HG02840 (cell line): ENCODE results near the gene CD2.

Experiments
- ATAC-seq: cut with Tn5 transposase; IDR thresholded peaks from one replicate; pipeline ENCODE4 v1.9.1; 2021; ENCODE audit warnings: mild to moderate bottlenecking, moderate library complexity, moderate number of reproducible peaks; ENCODE audit not compliant: unreplicated experiment, low FRiP score

Gene CD2

GRCh38 chr1:116771997-116772647, 17.9 kb downstream of the CD2 start:
- no peak for ATAC-seq

DNA sequence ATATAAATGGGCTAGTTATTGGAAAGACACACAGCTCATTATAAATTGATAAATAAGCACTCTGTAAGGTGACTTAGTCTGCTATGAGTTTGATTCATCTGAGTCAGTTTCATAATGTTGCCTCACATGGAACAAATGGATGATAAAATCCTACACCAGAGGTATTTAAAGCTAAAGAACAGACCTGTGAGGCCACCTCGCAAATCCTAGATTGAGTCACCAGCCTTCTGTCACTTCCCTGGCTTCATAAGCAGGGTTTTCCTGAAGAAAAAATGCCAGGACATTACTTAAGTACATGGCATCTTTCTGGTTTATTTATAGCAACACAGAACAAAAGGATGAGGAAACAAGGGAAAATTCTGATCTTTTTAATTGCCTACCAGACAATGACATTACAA, 18.4 kb downstream of the CD2 start:
- ATAC-seq, result no peak

DNA sequence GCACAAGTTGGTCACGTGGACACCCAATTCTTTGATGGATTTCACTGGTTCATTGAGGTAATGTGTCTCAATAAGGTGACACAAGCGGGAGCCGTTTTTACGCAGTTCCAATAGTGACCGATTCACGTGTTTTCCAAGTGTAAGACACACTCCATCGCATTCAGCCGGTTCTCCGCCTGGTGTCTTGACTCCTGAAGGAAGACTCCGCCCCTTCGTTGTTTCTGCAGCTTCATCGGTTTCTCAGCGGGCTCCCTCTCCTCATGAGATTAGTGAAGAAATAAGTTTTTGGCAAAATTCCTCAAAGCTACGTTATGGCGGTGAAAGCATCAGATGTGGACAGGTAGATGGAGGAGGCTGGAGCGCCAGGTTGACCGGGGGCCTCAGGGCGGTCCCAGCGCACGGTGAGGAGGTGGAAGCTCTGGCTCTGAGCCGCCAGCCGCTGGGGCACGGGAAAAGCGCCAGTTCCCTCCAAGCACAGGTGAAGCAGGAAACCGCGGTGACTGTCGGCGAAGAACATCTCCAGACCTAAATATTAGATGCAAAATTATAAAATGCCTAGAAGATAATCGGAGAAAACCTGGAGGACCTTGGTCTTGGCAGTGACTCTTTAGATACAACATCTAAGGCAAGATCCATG, 21.0 kb downstream of the CD2 start:
- ATAC-seq, result no peak

DNA sequence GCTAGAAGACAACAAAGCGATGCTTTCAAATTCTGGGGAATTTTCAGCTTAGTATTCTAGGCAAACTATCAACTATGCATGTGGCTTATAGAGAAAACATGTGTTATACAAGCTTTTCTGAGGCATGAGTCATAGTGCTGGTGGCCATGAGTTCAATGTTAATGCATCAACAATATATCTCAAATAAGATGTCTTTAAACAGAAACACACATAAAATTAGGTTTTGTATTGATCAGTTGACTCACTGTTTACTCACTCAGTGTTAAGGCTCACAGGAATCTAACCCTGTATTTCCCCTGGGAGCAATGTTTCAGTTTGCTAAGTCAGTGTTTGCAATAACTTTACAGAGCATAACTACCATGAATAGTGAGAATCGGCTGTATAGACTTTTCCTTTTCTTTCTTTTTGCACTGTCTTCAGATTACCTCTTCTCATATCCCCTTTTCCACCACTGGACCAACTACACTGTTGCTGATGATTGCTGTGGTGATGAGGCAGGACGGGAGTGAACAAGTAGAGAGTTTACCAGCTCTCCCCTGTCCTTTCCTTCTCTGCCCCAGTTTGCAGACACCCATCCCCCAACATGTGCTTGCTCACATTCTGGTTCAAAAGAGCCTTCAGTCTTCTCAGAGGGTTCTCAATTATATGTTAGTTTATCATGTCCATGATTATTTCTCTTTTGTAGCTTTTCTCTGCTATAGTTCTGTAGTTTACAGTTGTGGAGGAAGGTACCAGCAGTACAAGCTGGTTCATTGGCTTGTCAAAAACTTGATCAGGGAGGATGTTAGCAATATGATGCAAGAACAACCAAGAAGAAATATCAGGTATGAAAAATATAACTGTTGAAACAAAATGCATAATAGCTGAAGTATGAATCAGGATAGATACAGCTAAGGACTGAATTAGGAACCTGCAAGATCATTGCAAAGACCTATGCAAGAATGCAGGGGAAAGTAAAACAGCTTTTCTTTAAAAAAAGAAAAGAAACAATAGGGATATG, 23.9 kb downstream of the CD2 start:
- ATAC-seq, result no peak

DNA sequence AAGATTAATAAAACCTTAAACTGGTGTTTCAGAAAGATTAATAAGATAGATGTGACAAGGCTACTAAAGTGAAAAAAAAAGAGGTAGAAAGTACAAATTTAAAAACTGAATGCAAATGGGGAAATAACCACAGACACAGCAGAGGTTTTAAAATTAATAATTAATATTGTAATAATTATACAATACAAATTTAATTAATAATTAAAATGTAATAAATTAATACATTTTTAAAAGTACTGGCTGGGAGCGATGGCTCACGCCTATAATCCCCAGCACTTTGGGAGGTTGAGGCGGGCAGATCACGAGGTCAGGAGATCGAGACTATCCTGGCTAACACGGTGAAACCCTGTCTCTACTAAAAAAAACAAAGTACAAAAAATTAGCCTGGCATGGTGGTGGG, 26.8 kb downstream of the CD2 start:
- no peak for ATAC-seq

- ATAC-seq, result no peak
Observed at GRCh38 chr1:116785006-116785405, 30.8 kb downstream of the CD2 start.

GRCh38 chr1:116786049-116786448, 31.8 kb downstream of the CD2 start:
- ATAC-seq, result no peak

DNA sequence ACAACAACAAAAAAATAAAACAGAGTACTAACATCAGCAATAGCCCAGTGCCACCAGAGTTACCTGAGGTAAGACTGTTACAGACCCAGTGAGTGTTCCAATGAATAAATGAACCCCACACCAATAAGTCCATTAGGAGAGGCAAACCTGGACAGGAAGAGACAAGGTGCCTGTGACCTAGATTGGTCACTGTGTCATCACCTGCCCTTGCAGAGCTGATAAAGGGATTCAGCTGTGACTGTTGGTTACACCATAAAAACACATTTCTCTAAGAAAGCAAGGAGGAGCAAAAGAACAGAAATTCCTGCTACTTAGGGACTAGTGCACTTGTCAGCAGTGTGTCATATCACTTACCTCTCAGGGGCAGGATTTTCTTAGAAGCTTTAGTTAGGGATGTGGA, 37.5 kb downstream of the CD2 start:
- no peak for ATAC-seq

- no peak for ATAC-seq
Observed at GRCh38 chr1:116793357-116793935, 39.2 kb downstream of the CD2 start.

DNA sequence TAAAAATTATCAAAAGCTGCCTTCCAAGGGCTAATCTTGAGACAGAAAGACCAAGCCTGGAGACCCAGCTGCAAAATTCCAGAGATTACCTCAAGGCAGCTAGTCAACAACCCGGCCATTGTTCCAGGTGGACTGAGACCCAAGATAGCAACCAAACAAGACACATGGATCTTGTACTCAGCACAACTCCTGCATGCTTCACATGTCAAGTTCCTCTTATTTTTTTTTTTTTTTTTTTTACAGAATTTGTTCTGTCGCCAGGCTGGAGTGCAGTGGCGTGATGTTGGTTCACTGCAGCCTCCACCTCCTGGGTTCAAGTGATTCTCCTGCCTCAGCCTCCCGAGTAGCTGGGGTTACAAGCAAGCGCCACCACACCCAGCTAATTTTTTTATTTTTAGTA, 40.1 kb downstream of the CD2 start:
- no peak for ATAC-seq

DNA sequence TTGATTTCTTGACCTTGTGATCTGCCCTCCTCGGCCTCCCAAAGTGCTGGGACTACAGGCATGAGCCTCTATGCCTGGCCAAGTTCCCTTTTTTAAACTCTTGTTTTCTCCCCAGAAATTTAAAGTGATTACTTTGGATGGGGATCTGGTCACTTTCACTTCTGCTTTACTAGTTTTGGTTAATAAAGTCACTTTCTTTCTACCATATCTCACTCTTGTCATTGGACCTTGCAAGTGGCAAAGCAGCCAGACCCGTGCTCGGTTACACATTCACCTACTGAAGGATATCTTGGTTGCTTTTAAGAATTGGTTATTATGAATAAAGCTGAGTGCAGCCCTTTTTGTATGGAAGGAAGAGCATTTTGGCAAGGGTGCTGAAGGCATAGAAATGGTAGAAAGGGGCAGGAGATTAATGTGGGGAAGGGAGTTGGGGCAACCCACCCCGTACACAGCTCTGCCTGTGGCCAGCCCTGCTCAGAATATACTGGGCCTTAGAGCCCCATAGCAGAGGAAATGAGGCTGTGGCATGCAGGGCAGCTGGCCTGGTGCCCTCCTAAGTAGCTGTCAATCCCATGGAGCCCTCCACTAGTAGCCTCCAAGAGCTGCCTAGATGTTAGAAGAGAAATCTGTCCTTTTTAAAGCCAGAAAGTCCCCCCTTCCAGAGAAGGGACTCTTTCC, 40.7 kb downstream of the CD2 start:
- ATAC-seq, result peak; percentile 93

GRCh38 chr1:116795482-116795829, 41.2 kb downstream of the CD2 start:
- ATAC-seq, result no peak

- ATAC-seq, result no peak
Observed at GRCh38 chr1:116804736-116805135, 50.5 kb downstream of the CD2 start.

- no peak for ATAC-seq
Observed at GRCh38 chr1:116805398-116805797, 51.2 kb downstream of the CD2 start.

GRCh38 chr1:116806245-116806644, 52.0 kb downstream of the CD2 start:
- ATAC-seq, result no peak

- ATAC-seq, result no peak
Observed at GRCh38 chr1:116806671-116807070, 52.4 kb downstream of the CD2 start.

DNA sequence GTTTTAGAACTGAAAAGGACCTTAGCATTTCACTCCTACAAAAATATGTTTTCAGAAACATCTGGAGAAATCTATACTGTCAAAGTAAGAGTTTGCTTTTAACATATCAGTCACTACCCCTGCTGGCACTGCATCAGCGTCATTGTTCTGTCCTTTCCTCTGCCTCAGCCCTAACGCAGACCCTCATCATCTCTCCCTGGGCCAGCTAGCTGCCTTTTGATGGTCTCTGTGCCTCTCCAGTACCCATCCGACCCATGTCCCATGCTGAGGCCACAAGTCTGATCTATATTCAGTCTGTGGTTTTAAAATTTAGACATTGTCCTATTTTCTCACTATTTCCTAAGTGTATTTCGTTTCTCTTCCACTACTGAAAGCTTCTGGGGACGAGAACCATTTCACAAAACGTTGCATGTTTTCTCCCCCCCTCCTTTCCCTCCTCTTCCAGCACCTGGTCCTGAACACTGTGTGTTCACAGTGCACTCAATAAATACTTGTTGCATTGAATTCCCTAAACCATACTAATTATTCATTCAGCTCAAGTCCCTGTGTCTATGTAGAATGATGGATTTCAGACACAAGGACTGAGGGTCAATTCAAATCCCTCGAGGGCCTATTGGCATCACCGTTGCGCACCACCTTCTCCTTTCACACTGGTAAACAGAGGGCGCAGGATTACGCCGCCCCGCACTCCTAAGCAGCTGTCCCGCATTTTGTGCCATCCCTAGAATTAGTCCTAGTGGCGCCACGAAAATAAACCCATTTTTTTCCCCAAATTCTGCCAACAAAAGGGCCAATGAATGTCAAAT, 53.4 kb downstream of the CD2 start:
- no peak for ATAC-seq

- no peak for ATAC-seq
Observed at GRCh38 chr1:116808200-116808847, 54.1 kb downstream of the CD2 start.

DNA sequence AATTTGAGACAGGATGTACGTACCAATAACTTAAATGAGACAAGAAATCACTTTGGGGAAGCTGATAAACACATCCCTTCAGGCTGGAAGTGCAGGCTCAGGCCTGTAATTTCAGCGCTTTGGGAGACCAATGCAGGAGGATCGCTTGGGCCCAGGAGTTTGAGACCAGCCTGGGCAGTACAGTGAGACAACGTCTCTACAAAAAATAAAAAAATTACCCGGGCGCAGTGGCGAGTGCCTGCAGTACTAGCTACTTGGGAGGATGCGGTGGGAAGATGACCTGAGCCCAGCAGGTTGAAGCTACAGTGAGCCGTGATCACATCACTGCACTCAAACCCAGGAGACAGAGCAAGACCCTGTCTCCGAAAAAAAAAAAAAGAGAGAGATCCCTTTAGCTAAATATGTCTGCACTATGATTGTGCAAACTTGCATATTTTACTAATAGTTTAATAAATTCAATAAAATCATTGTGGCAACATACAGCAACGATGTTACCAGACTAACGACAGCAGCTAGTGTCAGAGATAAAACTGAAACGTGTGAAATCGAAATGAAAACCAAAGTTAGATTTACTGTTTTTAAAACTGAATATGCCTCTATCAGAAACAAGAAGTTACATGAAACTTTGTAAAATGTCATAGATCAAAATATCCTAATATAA, 54.7 kb downstream of the CD2 start:
- ATAC-seq, result no peak
